Panc1 (cell line): ENCODE data around the gene NCOR2. TPM values are rescaled to one million over a fixed set of nuclear protein-coding genes. Genes with fewer than 3 reads are reported as not detected.

Experiments
- ATAC-seq: fragments of 200-7000 bp; cut with Tn5 transposase; 2 replicates; pipeline ENCODE4 v1.9.1; 2020; ENCODE audit warnings: mild to moderate bottlenecking, moderate library complexity
- BruUV-seq: library from RNA; stranded (reverse); fragments of 400-500 nt; replicated peaks from 2 replicates; lab custom pipeline; 2021; lab: Mats Ljungman, UMichigan
- CTCF ChIA-PET: fragments of 300-600 bp; sonication (Branson Sonifier 250); formaldehyde crosslinking; loops from one replicate; lab custom pipeline; 2022; ENCODE audit warnings: antibody characterized with exemption; lab: Charles Lee
- POLR2A ChIA-PET: fragments of 300-600 bp; sonication (Branson Sonifier 250); formaldehyde crosslinking; loops from one replicate; lab custom pipeline; 2022; ENCODE audit warnings: antibody characterized with exemption; lab: Charles Lee
- DNase-seq: peaks from one replicate; pipeline ENCODE4 v3.0.0-alpha.2; 2010; ENCODE audit warnings: low read depth, low spot score
- H3K27ac ChIP-seq: 2 replicates; pipeline ENCODE4 v1.5.1; 2011; ENCODE audit warnings: mild to moderate bottlenecking, low read length, inconsistent platforms
- H3K27me3 ChIP-seq: fragments of 200-500 bp; sonication (Bioruptor generic); 2 replicates; pipeline ENCODE4 v1.6.0; 2014; ENCODE audit warnings: low read length, inconsistent platforms; ENCODE audit not compliant: control insufficient read depth, insufficient read depth
- H3K36me3 ChIP-seq: fragments of 200-500 bp; sonication (Bioruptor generic); 2 replicates; pipeline ENCODE4 v1.5.1; 2014; ENCODE audit warnings: inconsistent platforms, mild to moderate bottlenecking, low read length, moderate library complexity; ENCODE audit not compliant: control insufficient read depth, insufficient read depth
- H3K4me1 ChIP-seq: 2 replicates; pipeline ENCODE4 v1.5.1; 2011; ENCODE audit warnings: inconsistent platforms, mild to moderate bottlenecking, low read length, moderate library complexity; ENCODE audit not compliant: control insufficient read depth, insufficient read depth
- H3K4me3 ChIP-seq, 2 experiments: 2 replicates each; pipeline ENCODE4 v1.5.1; 2011 to 2012; ENCODE audit warnings: low read depth in 2 of 2, low read length in 2 of 2, mild to moderate bottlenecking in 2 of 2, inconsistent platforms in 1 of 2, moderate library complexity in 1 of 2
- H3K9me3 ChIP-seq: fragments of 200-500 bp; sonication (Bioruptor generic); 2 replicates; pipeline ENCODE4 v1.5.1; 2014; ENCODE audit warnings: low read depth, mild to moderate bottlenecking, inconsistent platforms, low read length, moderate library complexity; ENCODE audit not compliant: control insufficient read depth, insufficient read depth
- POLR2AphosphoS5 ChIP-seq: IDR thresholded peaks from 2 replicates; pipeline ENCODE4 v1.6.1; 2012; ENCODE audit warnings: mild to moderate bottlenecking, low read depth, low read length, moderate library complexity
- SIN3A ChIP-seq: IDR thresholded peaks from 2 replicates; pipeline ENCODE4 v1.6.1; 2012; ENCODE audit warnings: low read depth, mild to moderate bottlenecking, low read length, moderate library complexity, borderline replicate concordance; ENCODE audit not compliant: insufficient read depth
- TCF7L2 ChIP-seq: IDR thresholded peaks from 2 replicates; pipeline ENCODE4 v1.6.1; 2011; ENCODE audit warnings: mild to moderate bottlenecking, low read depth, low read length, inconsistent platforms
- in situ Hi-C: cut with HindIII; loops from 2 replicates; pipeline ENCODE4 v1.10.0; 2016; ENCODE audit warnings: low sequenced_read_pairs, low pct_unique_long_range_greater_than_20kb
- intact Hi-C: fragments of 100-400 bp; cut with micrococcal nuclease; formaldehyde crosslinking; loops from one replicate; pipeline ENCODE4 v1.10.0; 2022; ENCODE audit not compliant: unreplicated experiment
- total RNA-seq: library from RNA; stranded (reverse); gene quantifications from one replicate; pipeline ENCODE4 v1.2.1, GENCODE V29; 2021; ENCODE audit not compliant: unreplicated experiment
- TF ChIP-seq, protein P1 (sequence below): fragments of 450-650 bp; IDR thresholded peaks from 2 replicates; pipeline ENCODE4 v1.5.1; 2017; ENCODE audit warnings: mild to moderate bottlenecking
- TF ChIP-seq, protein P2 (sequence below), 2 experiments: IDR thresholded peaks; 2 replicates each; pipeline ENCODE4 v1.6.1; 2011 to 2012; ENCODE audit warnings: low read depth in 2 of 2, control low read depth in 1 of 2, low read length in 1 of 2, mild to moderate bottlenecking in 1 of 2, moderate library complexity in 1 of 2; ENCODE audit not compliant: insufficient read depth in 1 of 2

Gene NCOR2
- total RNA-seq, 1 experiment from 2014 or later: 461 TPM

DNA sequence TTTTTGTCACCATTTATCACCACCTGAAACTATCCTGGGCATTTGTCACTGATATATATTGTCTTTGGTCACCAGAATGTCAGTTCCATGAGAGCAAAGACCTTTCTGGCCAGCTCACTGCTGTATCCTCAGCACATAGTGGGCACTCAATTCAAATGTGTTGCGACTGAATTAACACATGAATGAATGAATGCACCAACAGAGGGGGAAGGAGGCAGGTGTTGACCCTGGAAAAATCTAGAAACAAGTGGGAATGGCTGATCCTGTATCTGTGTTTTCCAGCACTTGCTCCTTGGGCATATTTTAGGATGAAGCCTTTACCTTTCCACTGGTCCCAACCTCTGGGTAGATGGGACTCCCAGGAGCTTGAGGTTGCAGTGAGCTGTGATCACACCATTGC, 3.4 kb upstream of the NCOR2 start:
- POLR2A ChIA-PET: interaction anchor here (0.6 kb wide), 1 partner anchor 212 kb away, joined by 4 read pairs; no protein-coding TSS in a partner anchor
- no peak for ATAC-seq
- H3K36me3 ChIP-seq: no peaks in the 10 kb centered on the region; the same call in 1 of the 2 replicates
- peaks cover 26% of the 10 kb centered on the region for H3K4me1 ChIP-seq
- H3K27me3 ChIP-seq: no peaks in the 10 kb centered on the region
- no peak overlapping the region for H3K4me3 ChIP-seq
- H3K27ac ChIP-seq: peak overlapping the region; percentile 44; the same call in 1 of the 2 replicates
- TF ChIP-seq POLR2AphosphoS5: no peak
- no peak for TF ChIP-seq TCF7L2
- no peak for TF ChIP-seq SIN3A
- TF ChIP-seq, protein P1, sequence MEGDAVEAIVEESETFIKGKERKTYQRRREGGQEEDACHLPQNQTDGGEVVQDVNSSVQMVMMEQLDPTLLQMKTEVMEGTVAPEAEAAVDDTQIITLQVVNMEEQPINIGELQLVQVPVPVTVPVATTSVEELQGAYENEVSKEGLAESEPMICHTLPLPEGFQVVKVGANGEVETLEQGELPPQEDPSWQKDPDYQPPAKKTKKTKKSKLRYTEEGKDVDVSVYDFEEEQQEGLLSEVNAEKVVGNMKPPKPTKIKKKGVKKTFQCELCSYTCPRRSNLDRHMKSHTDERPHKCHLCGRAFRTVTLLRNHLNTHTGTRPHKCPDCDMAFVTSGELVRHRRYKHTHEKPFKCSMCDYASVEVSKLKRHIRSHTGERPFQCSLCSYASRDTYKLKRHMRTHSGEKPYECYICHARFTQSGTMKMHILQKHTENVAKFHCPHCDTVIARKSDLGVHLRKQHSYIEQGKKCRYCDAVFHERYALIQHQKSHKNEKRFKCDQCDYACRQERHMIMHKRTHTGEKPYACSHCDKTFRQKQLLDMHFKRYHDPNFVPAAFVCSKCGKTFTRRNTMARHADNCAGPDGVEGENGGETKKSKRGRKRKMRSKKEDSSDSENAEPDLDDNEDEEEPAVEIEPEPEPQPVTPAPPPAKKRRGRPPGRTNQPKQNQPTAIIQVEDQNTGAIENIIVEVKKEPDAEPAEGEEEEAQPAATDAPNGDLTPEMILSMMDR: no peak
- TF ChIP-seq, protein P2, sequence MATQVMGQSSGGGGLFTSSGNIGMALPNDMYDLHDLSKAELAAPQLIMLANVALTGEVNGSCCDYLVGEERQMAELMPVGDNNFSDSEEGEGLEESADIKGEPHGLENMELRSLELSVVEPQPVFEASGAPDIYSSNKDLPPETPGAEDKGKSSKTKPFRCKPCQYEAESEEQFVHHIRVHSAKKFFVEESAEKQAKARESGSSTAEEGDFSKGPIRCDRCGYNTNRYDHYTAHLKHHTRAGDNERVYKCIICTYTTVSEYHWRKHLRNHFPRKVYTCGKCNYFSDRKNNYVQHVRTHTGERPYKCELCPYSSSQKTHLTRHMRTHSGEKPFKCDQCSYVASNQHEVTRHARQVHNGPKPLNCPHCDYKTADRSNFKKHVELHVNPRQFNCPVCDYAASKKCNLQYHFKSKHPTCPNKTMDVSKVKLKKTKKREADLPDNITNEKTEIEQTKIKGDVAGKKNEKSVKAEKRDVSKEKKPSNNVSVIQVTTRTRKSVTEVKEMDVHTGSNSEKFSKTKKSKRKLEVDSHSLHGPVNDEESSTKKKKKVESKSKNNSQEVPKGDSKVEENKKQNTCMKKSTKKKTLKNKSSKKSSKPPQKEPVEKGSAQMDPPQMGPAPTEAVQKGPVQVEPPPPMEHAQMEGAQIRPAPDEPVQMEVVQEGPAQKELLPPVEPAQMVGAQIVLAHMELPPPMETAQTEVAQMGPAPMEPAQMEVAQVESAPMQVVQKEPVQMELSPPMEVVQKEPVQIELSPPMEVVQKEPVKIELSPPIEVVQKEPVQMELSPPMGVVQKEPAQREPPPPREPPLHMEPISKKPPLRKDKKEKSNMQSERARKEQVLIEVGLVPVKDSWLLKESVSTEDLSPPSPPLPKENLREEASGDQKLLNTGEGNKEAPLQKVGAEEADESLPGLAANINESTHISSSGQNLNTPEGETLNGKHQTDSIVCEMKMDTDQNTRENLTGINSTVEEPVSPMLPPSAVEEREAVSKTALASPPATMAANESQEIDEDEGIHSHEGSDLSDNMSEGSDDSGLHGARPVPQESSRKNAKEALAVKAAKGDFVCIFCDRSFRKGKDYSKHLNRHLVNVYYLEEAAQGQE (IDR thresholded peaks at IDR 0.05; ENCODE audit: insufficient read depth in 1 of 2, low read depth in 2 of 2, low read length in 1 of 2): no peak
- DNase-seq: no peak
- CTCF ChIA-PET: interaction anchor here (0.6 kb wide), 1 partner anchor 179 kb away, joined by 7 read pairs; no protein-coding TSS in a partner anchor
- in situ Hi-C loops: no loop called here
- no peaks in the 10 kb centered on the region for H3K9me3 ChIP-seq
- no TSS peak for BruUV-seq
- intact Hi-C loops: no loop called here

DNA sequence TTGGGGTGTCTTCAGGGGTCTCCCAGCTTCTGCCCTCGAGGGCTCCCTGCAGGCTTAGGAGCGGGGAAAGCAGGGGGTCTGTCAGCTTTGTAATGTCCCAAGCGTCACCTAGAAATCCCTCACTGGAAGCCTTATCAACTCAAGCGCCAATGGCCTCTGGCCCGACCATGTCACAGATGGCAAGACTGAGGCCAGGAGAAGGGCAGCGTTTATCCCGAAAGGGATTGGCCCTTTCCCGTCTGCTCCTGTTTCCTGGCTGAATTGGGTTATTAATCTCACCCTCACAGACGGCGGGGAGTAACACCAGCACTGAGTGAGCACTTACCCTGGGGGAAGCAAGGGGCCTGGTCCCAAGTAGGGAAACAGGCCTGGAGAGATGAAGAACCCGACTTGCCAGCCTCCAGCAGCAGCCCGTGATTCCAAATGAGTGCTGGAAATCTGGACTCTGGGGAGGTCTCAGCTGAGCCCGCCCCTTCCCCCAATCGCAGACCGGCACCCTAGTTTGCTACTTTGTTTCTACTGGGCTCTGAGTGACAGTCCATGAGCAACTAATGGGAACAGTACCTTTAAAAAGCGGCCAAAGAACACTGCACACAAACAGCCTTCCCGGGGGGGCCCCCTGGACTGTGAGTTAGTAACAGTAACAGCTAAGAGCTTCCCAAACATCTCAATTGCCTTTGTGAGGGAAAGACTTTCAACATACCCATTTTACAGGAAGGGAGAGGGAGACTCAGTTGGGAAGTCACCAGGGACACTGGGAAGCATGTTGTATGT, 2.1 kb upstream of the NCOR2 start:
- intact Hi-C loops: loop anchor here (5.0 to 10.0 kb wide), 4 partner anchors 113 to 195 kb away; no protein-coding TSS in a partner anchor
- peak overlapping the region; percentile 71 for H3K27ac ChIP-seq
- H3K9me3 ChIP-seq: no peaks in the 10 kb centered on the region
- in situ Hi-C loops: no loop called here
- ChIA-PET POLR2A (no interaction called here), CTCF (interaction anchor here (0.7 kb wide), 1 partner anchor 155 kb away, joined by 3 read pairs; no protein-coding TSS in a partner anchor)
- no peak overlapping the region for H3K4me3 ChIP-seq
- DNase-seq: no peak
- ATAC-seq: no peak
- peaks cover 26% of the 10 kb centered on the region for H3K4me1 ChIP-seq
- no peaks in the 10 kb centered on the region; the same call in 1 of the 2 replicates for H3K36me3 ChIP-seq
- TF ChIP-seq, protein P1: no peak
- TF ChIP-seq, protein P2 (IDR thresholded peaks at IDR 0.05; ENCODE audit: insufficient read depth in 1 of 2, low read depth in 2 of 2, low read length in 1 of 2): no peak
- TF ChIP-seq POLR2AphosphoS5: no peak
- no peak for TF ChIP-seq SIN3A
- no peak for TF ChIP-seq TCF7L2
- no peaks in the 10 kb centered on the region for H3K27me3 ChIP-seq
- BruUV-seq: no TSS peak
